Testis (tissue), 3 donors: ENCODE measurements around the gene DYNC1LI2. TPM values are rescaled to one million over a fixed set of nuclear protein-coding genes. Genes with fewer than 3 reads are reported as not detected.

Experiments
- DNase-seq: peaks from one replicate; pipeline ENCODE4 v3.0.0-alpha.2; 2019
- H3K27ac ChIP-seq, 2 donors: fragments of 200-600 bp; sonication (generic); one replicate each; pipeline ENCODE4 v1.5.1; 2019
- H3K27me3 ChIP-seq: fragments of 200-600 bp; sonication (generic); one replicate; pipeline ENCODE4 v1.5.1; 2019
- H3K36me3 ChIP-seq: fragments of 200-600 bp; sonication (generic); one replicate; pipeline ENCODE4 v1.5.1; 2017; ENCODE audit warnings: low read depth; ENCODE audit errors: missing control alignments
- H3K4me1 ChIP-seq: fragments of 200-600 bp; sonication (generic); one replicate; pipeline ENCODE4 v1.5.1; 2019
- H3K4me3 ChIP-seq, 2 donors: fragments of 200-600 bp; sonication (generic); one replicate each; pipeline ENCODE4 v1.5.1; 2017 to 2019
- H3K9me3 ChIP-seq: fragments of 200-600 bp; sonication (generic); one replicate; pipeline ENCODE4 v1.5.1; 2017
- POLR2A ChIP-seq: fragments of 450-650 bp; IDR thresholded peaks from one replicate; pipeline ENCODE4 v1.6.1; 2017; ENCODE audit warnings: antibody characterized with exemption, mild to moderate bottlenecking, moderate library complexity
- WGBS, 2 donors: methylation state at CpG; one replicate each; pipeline ENCODE4 v1.1.5; 2018; 5-methylcytosine and 5-hydroxymethylcytosine counted together
- intact Hi-C: fragments of 100-400 bp; cut with DNase I; formaldehyde crosslinking; loops from one replicate; pipeline ENCODE4 v1.15.1; 2023; ENCODE audit warnings: low total_unique reads
- polyA plus RNA-seq: library from polyadenylated mRNA; stranded (reverse); fragments of 350-450 nt; fragmentation: Illumina TruSeq; extraction: RNeasy Lipid Tissue Mini Kit (QIAGEN cat#74804); gene quantifications from one replicate; pipeline ENCODE4 v1.2.3, GENCODE V29; 2014; ENCODE audit warnings: low read depth, low replicate concordance; ENCODE audit not compliant: insufficient read depth
- total RNA-seq, 2 donors: library from RNA; depleted of rRNA; stranded (reverse); fragments of >200 nt; gene quantifications; one replicate each; pipeline ENCODE4 v1.2.3, GENCODE V29; 2016
- TF ChIP-seq, protein P1 (sequence below), 3 experiments: fragments of 450-650 bp in 2 of 3; fragments of 200-600 bp in 1 of 3; sonication (generic) in 1 of 3; IDR thresholded peaks; one replicate each; pipeline ENCODE4 v1.5.1; 2016 to 2019; ENCODE audit warnings: antibody characterized with exemption in 3 of 3, mild to moderate bottlenecking in 2 of 3, moderate library complexity in 1 of 3

The DYNC1LI2 gene
- total and polyA plus RNA-seq, 3 donors from 2014 or later, result 89.0 to 145 (median 132) TPM

DNA sequence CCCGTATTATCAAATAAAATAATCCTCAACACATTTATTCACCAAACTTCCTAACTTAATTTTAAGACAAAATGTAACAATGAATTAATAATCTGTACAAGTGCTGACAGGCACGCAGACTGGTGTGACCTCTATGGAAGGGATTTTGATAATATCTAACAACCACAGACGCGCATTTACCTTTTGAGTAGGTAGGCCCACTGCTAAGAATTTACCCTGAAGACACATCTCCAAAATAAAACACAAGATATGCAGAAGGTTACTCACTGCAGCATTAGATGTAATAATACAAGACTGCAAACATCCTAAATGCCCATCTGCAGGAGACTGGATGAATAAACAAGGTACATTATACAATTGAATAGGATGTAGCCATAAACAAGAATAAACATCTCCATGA lies 32.2 kb downstream of the DYNC1LI2 start:
- 91 to 94% methylated on average over 4 of the region's 4 CpGs for WGBS, 2 donors
- intact Hi-C loops, result no loop called here
- no peak for DNase-seq
- Histone ChIP-seq H3K9me3 (no peaks in the 10 kb centered on the region), H3K36me3 (no peaks in the 10 kb centered on the region), H3K27me3 (no peaks in the 10 kb centered on the region), H3K27ac (no peak overlapping the region), H3K4me3 (no peak overlapping the region), H3K4me1 (no peaks in the 10 kb centered on the region)
- no peak for TF ChIP-seq POLR2A
- TF ChIP-seq, protein P1, sequence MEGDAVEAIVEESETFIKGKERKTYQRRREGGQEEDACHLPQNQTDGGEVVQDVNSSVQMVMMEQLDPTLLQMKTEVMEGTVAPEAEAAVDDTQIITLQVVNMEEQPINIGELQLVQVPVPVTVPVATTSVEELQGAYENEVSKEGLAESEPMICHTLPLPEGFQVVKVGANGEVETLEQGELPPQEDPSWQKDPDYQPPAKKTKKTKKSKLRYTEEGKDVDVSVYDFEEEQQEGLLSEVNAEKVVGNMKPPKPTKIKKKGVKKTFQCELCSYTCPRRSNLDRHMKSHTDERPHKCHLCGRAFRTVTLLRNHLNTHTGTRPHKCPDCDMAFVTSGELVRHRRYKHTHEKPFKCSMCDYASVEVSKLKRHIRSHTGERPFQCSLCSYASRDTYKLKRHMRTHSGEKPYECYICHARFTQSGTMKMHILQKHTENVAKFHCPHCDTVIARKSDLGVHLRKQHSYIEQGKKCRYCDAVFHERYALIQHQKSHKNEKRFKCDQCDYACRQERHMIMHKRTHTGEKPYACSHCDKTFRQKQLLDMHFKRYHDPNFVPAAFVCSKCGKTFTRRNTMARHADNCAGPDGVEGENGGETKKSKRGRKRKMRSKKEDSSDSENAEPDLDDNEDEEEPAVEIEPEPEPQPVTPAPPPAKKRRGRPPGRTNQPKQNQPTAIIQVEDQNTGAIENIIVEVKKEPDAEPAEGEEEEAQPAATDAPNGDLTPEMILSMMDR (IDR thresholded peaks at IDR 0.05), result no peak

DNA sequence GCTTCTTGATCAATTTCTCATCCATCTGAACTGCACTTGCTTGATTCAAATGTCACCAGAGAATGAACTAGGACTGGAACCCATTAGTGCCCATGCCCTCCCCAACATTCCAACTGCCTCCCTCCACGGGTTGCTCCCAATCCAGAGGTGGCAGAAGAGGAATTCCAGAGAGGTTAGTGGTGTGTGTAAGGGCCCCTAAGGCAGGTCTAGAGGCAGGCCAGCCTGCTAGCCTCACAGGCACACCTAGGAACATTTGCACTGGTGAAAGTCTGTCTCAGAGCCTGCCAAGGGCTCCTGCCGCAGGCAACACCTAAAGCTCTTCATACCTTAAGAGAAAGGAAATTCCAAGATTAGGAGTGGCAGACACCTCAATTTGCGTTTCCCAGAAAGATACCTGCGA lies 33.6 kb downstream of the DYNC1LI2 start:
- no peak overlapping the region for H3K4me3 ChIP-seq
- TF ChIP-seq, protein P1 (IDR thresholded peaks at IDR 0.05), result no peak
- TF ChIP-seq POLR2A, result no peak
- H3K9me3 ChIP-seq, result no peaks in the 10 kb centered on the region
- H3K27me3 ChIP-seq, result no peaks in the 10 kb centered on the region
- H3K4me1 ChIP-seq, result no peaks in the 10 kb centered on the region
- no peak for DNase-seq
- no peak overlapping the region for H3K27ac ChIP-seq
- 77 to 85% methylated on average over 3 to 4 of the region's 4 CpGs for WGBS, 2 donors
- intact Hi-C loops, result no loop called here
- no peaks in the 10 kb centered on the region for H3K36me3 ChIP-seq

DNA sequence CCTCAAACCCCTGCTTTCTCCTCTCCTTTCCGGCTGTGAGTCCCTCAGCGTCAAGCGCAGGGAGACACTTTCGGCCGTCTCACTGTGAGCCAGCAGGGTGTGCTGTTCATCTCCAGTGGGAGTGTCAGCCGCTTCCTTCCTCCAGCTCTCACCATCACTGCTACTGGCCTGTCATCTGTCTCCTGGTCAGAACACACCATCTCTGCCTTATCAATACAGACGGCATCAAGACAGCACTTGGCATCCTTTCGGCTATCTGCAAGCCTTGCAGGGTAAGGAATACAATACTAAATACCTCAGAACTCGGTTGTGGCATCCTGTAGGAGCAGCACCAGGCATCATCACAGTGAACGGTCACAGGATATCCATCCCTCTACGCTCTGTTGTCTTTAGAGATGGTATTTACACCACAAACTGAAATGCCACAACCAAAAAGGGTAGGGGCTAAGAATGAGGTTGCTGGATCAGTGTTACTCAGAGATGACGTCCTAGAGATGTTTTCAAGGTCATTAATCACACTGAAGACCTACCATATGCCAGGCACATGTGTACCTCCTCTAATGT lies 34.2 kb downstream of the DYNC1LI2 start:
- H3K27me3 ChIP-seq, result no peaks in the 10 kb centered on the region
- H3K4me3 ChIP-seq, result no peak overlapping the region
- intact Hi-C loops, result no loop called here
- H3K27ac ChIP-seq, result no peak overlapping the region
- DNase-seq, result peak; percentile 65
- H3K9me3 ChIP-seq, result no peaks in the 10 kb centered on the region
- no peaks in the 10 kb centered on the region for H3K36me3 ChIP-seq
- WGBS, 2 donors, result 55 to 57% methylated on average over 12 of the region's 12 CpGs
- no peak for TF ChIP-seq POLR2A
- TF ChIP-seq, protein P1 (IDR thresholded peaks at IDR 0.05), result peak in 2 of 3 experiments; percentile 32 to 39
- no peaks in the 10 kb centered on the region for H3K4me1 ChIP-seq

DNA sequence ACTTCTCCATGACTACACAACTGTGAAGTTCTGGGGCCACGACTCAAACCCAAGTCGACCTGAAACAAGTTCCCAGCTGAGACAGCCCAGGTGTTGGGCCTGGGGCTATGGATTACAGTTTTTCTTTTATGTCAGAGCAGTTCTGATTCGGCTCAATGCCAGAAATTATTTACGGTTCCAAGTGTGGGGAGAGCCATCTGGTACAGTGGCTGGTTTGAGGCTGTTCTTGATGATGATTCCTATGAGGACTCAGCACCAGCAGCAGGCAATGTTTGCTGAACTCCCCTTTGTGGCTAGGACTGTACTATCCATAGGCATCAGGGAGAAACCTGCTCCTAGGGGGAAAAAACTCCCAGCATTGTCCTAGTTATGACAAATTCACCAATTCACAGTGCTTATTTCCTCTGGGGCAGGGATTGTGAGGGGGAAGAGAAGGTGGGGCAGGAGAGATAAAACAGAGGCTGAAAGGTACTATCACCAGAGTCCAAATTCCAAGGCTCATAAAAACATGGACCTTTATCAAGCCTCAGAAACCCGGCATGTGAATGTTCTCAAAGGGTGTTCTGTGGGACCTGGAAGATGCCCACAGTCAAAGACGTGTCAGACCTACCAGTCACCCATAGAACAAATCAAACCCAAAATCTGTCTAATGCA lies 36.6 kb downstream of the DYNC1LI2 start:
- Histone ChIP-seq H3K27me3 (no peaks in the 10 kb centered on the region), H3K27ac (no peak overlapping the region), H3K4me1 (no peaks in the 10 kb centered on the region), H3K36me3 (no peaks in the 10 kb centered on the region), H3K9me3 (no peaks in the 10 kb centered on the region), H3K4me3 (no peak overlapping the region)
- DNase-seq, result no peak
- intact Hi-C loops, result no loop called here
- 60 to 75% methylated on average over 6 of the region's 6 CpGs for WGBS, 2 donors
- TF ChIP-seq, protein P1 (IDR thresholded peaks at IDR 0.05), result no peak
- no peak for TF ChIP-seq POLR2A

DNA sequence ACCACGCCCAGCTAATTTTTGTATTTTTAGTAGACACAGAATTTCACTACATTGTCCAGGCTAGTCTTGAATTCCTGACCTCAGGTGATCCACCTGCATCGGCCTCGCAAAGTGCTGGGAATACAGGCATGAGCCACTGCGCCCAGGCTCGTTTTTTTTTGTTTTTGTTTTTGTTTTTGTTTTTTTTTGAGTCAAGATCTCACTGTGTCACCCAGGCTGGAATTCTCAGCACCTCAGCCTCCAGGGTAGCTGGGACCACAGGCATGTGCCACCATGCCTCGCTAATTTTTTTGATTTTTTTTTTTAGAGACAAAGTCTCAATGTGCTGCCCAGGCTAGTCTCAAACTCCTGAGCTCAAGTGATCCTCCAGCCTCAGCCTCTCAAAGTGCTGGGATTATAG lies 37.3 kb downstream of the DYNC1LI2 start:
- H3K27ac ChIP-seq, result no peak overlapping the region
- no peaks in the 10 kb centered on the region for H3K4me1 ChIP-seq
- no peaks in the 10 kb centered on the region for H3K36me3 ChIP-seq
- H3K4me3 ChIP-seq, result no peak overlapping the region
- intact Hi-C loops, result no loop called here
- H3K27me3 ChIP-seq, result no peaks in the 10 kb centered on the region
- WGBS, 2 donors, result 90 to 91% methylated on average over 6 of the region's 6 CpGs
- H3K9me3 ChIP-seq, result no peaks in the 10 kb centered on the region
- DNase-seq, result no peak
- no peak for TF ChIP-seq POLR2A
- TF ChIP-seq, protein P1 (IDR thresholded peaks at IDR 0.05), result no peak
